Erythroblast (primary cell): ENCODE data around the gene FXYD5.

ENCODE experiments used
- GATA1 ChIP-seq: IDR thresholded peaks from 2 replicates; pipeline ENCODE4 v1.6.1; 2011; ENCODE audit warnings: low read depth, mild to moderate bottlenecking, control low read depth, low read length, moderate library complexity
- POLR2A ChIP-seq: IDR thresholded peaks from 2 replicates; pipeline ENCODE4 v1.6.1; 2011; ENCODE audit warnings: mild to moderate bottlenecking, low read length

DNA sequence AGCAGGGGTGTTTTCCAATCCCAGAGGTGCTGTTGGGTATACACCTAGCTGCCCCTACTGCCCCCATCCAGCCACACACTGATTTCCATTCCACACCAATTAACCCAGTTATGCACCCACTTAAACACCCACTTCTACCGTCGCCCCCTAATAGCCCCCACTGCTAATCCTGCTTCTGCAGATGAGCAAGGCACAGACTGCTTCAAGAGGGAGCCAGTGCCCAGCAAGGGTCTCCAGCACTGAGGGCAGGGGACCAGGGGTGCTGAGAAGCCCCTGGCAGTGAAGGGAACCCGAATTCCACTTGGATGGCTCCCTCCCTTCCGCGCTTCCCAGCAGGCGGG is 10.3 kb upstream of the FXYD5 start:
- TF ChIP-seq POLR2A (no peak), GATA1 (no peak)
